ENCODE measurements around the gene PDZD4.

- no peak for TF ChIP-seq POLR2A (IDR thresholded peaks at IDR 0.05; ENCODE audit: low read depth, low read length)
- TF ChIP-seq RCOR1 (IDR thresholded peaks at IDR 0.05; ENCODE audit: insufficient replicate concordance, low read length), result no peak
- TF ChIP-seq SMC3 (IDR thresholded peaks at IDR 0.05; ENCODE audit: low read depth, low read length), result no peak
- TF ChIP-seq CTCF (conservative IDR thresholded peaks at IDR 0.05; ENCODE audit: low read depth, low read length), result no peak
- TF ChIP-seq ELK1 (IDR thresholded peaks at IDR 0.05; ENCODE audit: borderline replicate concordance, low read depth, low read length), result no peak
- TF ChIP-seq CEBPB (IDR thresholded peaks at IDR 0.05; ENCODE audit: low read depth, low read length), result no peak
- no peak for TF ChIP-seq BHLHE40 (IDR thresholded peaks at IDR 0.05; ENCODE audit: low read depth, low read length)
Observed at GRCh38 chrX:153763298-153763932, 66.9 kb downstream of the PDZD4 start.

Measured in IMR-90 (cell line).